Stimulated activated CD8-positive, alpha-beta memory T cell treated with anti-CD3 and anti-CD28 coated beads, Interleukin-7, amount 100 ng/mL, for 24 hours (primary cell): ENCODE measurements around the gene OR51D1.

Experiments used
- DNase-seq: peaks from one replicate; pipeline ENCODE4 v3.0.0-alpha.2; 2020; ENCODE audit warnings: low read depth

OR51D1 gene

GRCh38 chr11:4636962-4637661 lies at the start of gene OR51D1:
TSS of gene OR51D1 (plus strand) at chr11:4637477. CDS start at chr11:4639791, 2,314 bp downstream.
- peak; percentile 36 for DNase-seq

- DNase-seq, result no peak
Measured at GRCh38 chr11:4589017-4589416, 48.3 kb upstream of the OR51D1 start.

- no peak for DNase-seq
Measured at GRCh38 chr11:4593739-4594138, 43.5 kb upstream of the OR51D1 start, which contains the start of gene OR52I1. TSS of gene OR52I1 (plus strand) at chr11:4594039. CDS start at chr11:4594039, 0 bp downstream.

GRCh38 chr11:4605057-4605456 lies 32.2 kb upstream of the OR51D1 start:
- DNase-seq, result no peak

- no peak for DNase-seq
Measured at GRCh38 chr11:4606231-4607015, 30.9 kb upstream of the OR51D1 start.

GRCh38 chr11:4607096-4607495 lies 30.2 kb upstream of the OR51D1 start:
- no peak for DNase-seq

- peak; percentile 89 for DNase-seq
Measured at GRCh38 chr11:4607781-4608666, 29.3 kb upstream of the OR51D1 start, which contains the start of gene TRIM68. TSS of gene TRIM68 (minus strand) at chr11:4608231. CDS start at chr11:4605504, 2,727 bp downstream.

GRCh38 chr11:4610258-4610935 lies 26.9 kb upstream of the OR51D1 start:
- DNase-seq, result no peak

GRCh38 chr11:4611986-4612385 lies 25.3 kb upstream of the OR51D1 start:
- no peak for DNase-seq

GRCh38 chr11:4615856-4616444 lies 21.3 kb upstream of the OR51D1 start:
- DNase-seq, result no peak

- no peak for DNase-seq
Measured at GRCh38 chr11:4619514-4619913, 17.8 kb upstream of the OR51D1 start.

GRCh38 chr11:4626207-4627099 lies 10.8 kb upstream of the OR51D1 start:
- no peak for DNase-seq

GRCh38 chr11:4636136-4636535 lies 1.1 kb upstream of the OR51D1 start:
- no peak for DNase-seq

- DNase-seq, result no peak
Measured at GRCh38 chr11:4637662-4638047, 378 bp downstream of the OR51D1 start.

- no peak for DNase-seq
Measured at GRCh38 chr11:4639931-4640330, 2.7 kb downstream of the OR51D1 start.

GRCh38 chr11:4641501-4641900 lies 4.2 kb downstream of the OR51D1 start:
- no peak for DNase-seq

GRCh38 chr11:4642043-4642442 lies 4.8 kb downstream of the OR51D1 start:
- DNase-seq, result no peak

- DNase-seq, result no peak
Measured at GRCh38 chr11:4643076-4643475, 5.8 kb downstream of the OR51D1 start.

- no peak for DNase-seq
Measured at GRCh38 chr11:4643682-4644081, 6.4 kb downstream of the OR51D1 start, which contains the start of gene OR51E1. TSS of gene OR51E1 (plus strand) at chr11:4643982. CDS start at chr11:4652527, 8,545 bp downstream.

GRCh38 chr11:4644233-4644632 lies 7.0 kb downstream of the OR51D1 start:
- DNase-seq, result no peak
